ENCODE data around the gene SETBP1. TPM values are rescaled to one million over a fixed set of nuclear protein-coding genes. Genes with fewer than 3 reads are reported as not detected.

SETBP1 gene
- total RNA-seq, 4 donors from 2014 or later = 15.6 to 27.3 (median 19.1) TPM

- TF ChIP-seq, protein P1, sequence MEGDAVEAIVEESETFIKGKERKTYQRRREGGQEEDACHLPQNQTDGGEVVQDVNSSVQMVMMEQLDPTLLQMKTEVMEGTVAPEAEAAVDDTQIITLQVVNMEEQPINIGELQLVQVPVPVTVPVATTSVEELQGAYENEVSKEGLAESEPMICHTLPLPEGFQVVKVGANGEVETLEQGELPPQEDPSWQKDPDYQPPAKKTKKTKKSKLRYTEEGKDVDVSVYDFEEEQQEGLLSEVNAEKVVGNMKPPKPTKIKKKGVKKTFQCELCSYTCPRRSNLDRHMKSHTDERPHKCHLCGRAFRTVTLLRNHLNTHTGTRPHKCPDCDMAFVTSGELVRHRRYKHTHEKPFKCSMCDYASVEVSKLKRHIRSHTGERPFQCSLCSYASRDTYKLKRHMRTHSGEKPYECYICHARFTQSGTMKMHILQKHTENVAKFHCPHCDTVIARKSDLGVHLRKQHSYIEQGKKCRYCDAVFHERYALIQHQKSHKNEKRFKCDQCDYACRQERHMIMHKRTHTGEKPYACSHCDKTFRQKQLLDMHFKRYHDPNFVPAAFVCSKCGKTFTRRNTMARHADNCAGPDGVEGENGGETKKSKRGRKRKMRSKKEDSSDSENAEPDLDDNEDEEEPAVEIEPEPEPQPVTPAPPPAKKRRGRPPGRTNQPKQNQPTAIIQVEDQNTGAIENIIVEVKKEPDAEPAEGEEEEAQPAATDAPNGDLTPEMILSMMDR (IDR thresholded peaks at IDR 0.05; ENCODE audit: low read depth) = no peak
Measured at GRCh38 chr18:44866103-44866502, 185.4 kb downstream of the SETBP1 start.

- TF ChIP-seq, protein P1 (IDR thresholded peaks at IDR 0.05; ENCODE audit: low read depth) = no peak
Measured at GRCh38 chr18:44869533-44869932, 188.8 kb downstream of the SETBP1 start.

DNA sequence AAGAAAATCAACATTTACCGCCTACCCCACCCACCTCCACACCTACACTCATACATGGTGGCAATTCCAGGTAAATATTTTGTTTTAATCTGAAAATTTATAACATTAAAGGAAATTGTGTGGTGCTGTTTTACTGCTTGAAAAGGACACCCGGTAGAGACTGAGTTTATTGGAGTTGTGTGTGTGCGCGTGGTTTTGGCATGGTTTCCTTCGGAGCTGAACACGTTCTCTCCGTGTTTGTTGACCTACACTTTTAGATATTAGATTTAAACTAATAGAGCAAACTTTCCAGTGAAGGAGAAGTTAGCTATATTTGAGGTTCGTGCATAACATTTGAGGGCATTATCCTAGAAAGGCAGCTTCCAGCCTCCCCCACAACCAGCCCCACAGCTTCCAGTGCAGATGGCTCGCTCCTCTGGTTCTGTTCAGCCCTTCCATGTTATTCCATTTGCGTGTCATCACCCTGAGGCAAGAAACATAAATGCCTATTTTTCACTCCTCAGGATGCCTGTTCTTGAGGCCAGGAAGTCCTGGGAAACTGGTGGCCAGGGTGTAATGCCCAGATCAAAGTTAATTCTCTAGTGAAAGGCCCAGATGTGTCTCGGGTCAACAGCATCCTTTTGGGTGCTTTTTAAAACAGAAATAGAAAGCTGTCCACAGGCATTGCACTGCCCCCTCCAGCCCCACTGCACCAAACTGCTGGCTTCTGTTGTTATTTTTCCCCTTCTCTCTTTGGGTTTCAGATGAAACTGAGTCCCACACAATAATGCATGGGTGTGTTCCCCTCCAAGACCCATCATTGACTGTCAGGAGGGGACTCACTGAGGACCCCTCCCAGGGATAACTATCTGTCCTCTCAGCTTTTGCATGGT is 190.2 kb downstream of the SETBP1 start:
- TF ChIP-seq, protein P1 (IDR thresholded peaks at IDR 0.05; ENCODE audit: low read depth) = no peak

GRCh38 chr18:44871771-44872170 is 191.1 kb downstream of the SETBP1 start:
- TF ChIP-seq, protein P1 (IDR thresholded peaks at IDR 0.05; ENCODE audit: low read depth) = no peak

DNA sequence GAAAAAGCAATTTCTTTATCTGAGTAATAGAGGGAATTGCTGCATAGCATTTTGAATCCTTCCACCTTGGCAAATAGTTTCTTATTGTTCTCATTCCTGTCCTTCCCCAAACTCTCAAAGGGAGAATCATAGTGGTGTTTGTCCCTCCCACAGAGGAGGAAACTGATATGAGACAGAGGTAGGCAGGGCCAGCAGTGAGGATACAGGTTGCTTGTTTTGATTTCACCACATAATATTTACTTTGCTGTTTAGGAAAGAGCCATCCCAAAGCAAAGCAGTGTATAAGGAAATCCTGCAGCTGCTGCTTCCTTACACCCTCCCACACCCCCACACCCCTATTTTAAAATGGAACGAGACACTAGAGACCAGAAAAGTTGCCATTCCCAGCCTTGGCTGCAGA is 195.3 kb downstream of the SETBP1 start:
- TF ChIP-seq, protein P1 (IDR thresholded peaks at IDR 0.05; ENCODE audit: low read depth) = no peak

GRCh38 chr18:44876755-44877154 is 196.1 kb downstream of the SETBP1 start:
- TF ChIP-seq, protein P1 (IDR thresholded peaks at IDR 0.05; ENCODE audit: low read depth) = no peak

GRCh38 chr18:44878335-44878734 is 197.6 kb downstream of the SETBP1 start:
- TF ChIP-seq, protein P1 (IDR thresholded peaks at IDR 0.05; ENCODE audit: low read depth) = no peak
